GM23338 (cell line): Measurements from ENCODE around the gene KATNAL2. TPM values are rescaled to one million over a fixed set of nuclear protein-coding genes. Genes with fewer than 3 reads are reported as not detected.

Source experiments
- ATAC-seq: fragments of 200-7000 bp; cut with Tn5 transposase; 3 replicates; pipeline ENCODE4 v1.9.1; 2020
- DNase-seq: peaks from one replicate; pipeline ENCODE4 v3.0.0-alpha.2; 2015; ENCODE audit warnings: low spot score
- H2AFZ ChIP-seq: fragments of 200-600 bp; sonication (generic); 2 replicates; pipeline ENCODE4 v1.8.0; 2016; ENCODE audit warnings: antibody characterized with exemption, mild to moderate bottlenecking, moderate library complexity
- H3F3A ChIP-seq: fragments of 200-600 bp; sonication (generic); replicated peaks from 2 replicates; pipeline ENCODE4 v1.8.0; 2017; ENCODE audit warnings: antibody characterized with exemption, mixed run types, low read depth
- H3K27ac ChIP-seq: fragments of 200-600 bp; sonication (generic); 2 replicates; pipeline ENCODE4 v1.6.1; 2016; ENCODE audit warnings: low read depth
- H3K27me3 ChIP-seq: fragments of 200-600 bp; sonication (generic); 2 replicates; pipeline ENCODE4 v1.8.0; 2016; ENCODE audit warnings: mild to moderate bottlenecking, mixed run types, moderate library complexity; ENCODE audit not compliant: insufficient read depth
- H3K36me3 ChIP-seq: fragments of 200-600 bp; sonication (generic); 2 replicates; pipeline ENCODE4 v1.8.0; 2016; ENCODE audit warnings: mild to moderate bottlenecking; ENCODE audit not compliant: insufficient read depth
- H3K4me1 ChIP-seq: fragments of 200-600 bp; sonication (generic); 2 replicates; pipeline ENCODE4 v1.8.0; 2016; ENCODE audit warnings: mild to moderate bottlenecking, moderate library complexity; ENCODE audit not compliant: insufficient read depth
- H3K4me2 ChIP-seq: fragments of 200-600 bp; sonication (generic); 2 replicates; pipeline ENCODE4 v1.7.1; 2017; ENCODE audit warnings: mixed run types
- H3K4me3 ChIP-seq: fragments of 200-600 bp; sonication (generic); 2 replicates; pipeline ENCODE4 v1.6.1; 2016; ENCODE audit warnings: mixed run types
- H3K79me2 ChIP-seq: fragments of 200-600 bp; sonication (generic); replicated peaks from 2 replicates; pipeline ENCODE4 v1.8.0; 2017; ENCODE audit warnings: mild to moderate bottlenecking; ENCODE audit not compliant: insufficient read depth
- H3K9me2 ChIP-seq: fragments of 200-600 bp; sonication (generic); 2 replicates; pipeline ENCODE4 v1.8.0; 2017; ENCODE audit not compliant: insufficient read depth
- H4K20me1 ChIP-seq: fragments of 200-600 bp; sonication (generic); replicated peaks from 2 replicates; pipeline ENCODE4 v1.8.0; 2017; ENCODE audit warnings: mild to moderate bottlenecking; ENCODE audit not compliant: insufficient read depth
- H3K27ac Mint-ChIP-seq: 2 replicates; pipeline ENCODE4 v1.8.0; 2020; ENCODE audit warnings: inconsistent platforms, mild to moderate bottlenecking, moderate library complexity, mixed read lengths
- H3K27me3 Mint-ChIP-seq: 3 replicates; pipeline ENCODE4 v1.8.0; 2022; ENCODE audit warnings: low read depth, mild to moderate bottlenecking, moderate library complexity, mixed read lengths, inconsistent platforms; ENCODE audit not compliant: insufficient read depth, poor library complexity
- H3K36me3 Mint-ChIP-seq: 3 replicates; pipeline ENCODE4 v1.8.0; 2021; ENCODE audit warnings: low read depth, mild to moderate bottlenecking, inconsistent platforms, moderate library complexity, mixed read lengths
- H3K4me1 Mint-ChIP-seq: 3 replicates; pipeline ENCODE4 v1.8.0; 2020; ENCODE audit warnings: mild to moderate bottlenecking, inconsistent platforms, mixed read lengths
- H3K4me3 Mint-ChIP-seq: 3 replicates; pipeline ENCODE4 v1.8.0; 2021; ENCODE audit warnings: moderate library complexity, mild to moderate bottlenecking, inconsistent platforms, mixed read lengths
- H3K9me3 Mint-ChIP-seq: 3 replicates; pipeline ENCODE4 v1.8.0; 2020; ENCODE audit warnings: moderate library complexity, mild to moderate bottlenecking, inconsistent platforms, mixed read lengths
- CREB1 ChIP-seq: fragments of 250-450 bp; sonication (Bioruptor Pico); IDR thresholded peaks from 2 replicates; pipeline ENCODE4 v1.5.0; 2020; ENCODE audit warnings: low read depth, mild to moderate bottlenecking, moderate library complexity
- CTCF ChIP-seq, 2 experiments: fragments of 200-600 bp in 1 of 2; sonication (generic) in 1 of 2; conservative IDR thresholded peaks; 2 replicates each; pipeline versions ENCODE4 v1.5.1 to v1.6.1; 2016 to 2017; ENCODE audit warnings: antibody characterized with exemption in 2 of 2, low read depth in 2 of 2, mild to moderate bottlenecking in 2 of 2, moderate library complexity in 1 of 2
- EZH2 ChIP-seq: fragments of 200-600 bp; sonication (generic); IDR thresholded peaks from one replicate; pipeline ENCODE4 v1.8.0; 2017; ENCODE audit warnings: antibody characterized with exemption, mild to moderate bottlenecking, low read depth; ENCODE audit not compliant: unreplicated experiment
- EZH2phosphoT487 ChIP-seq: fragments of 200-600 bp; sonication (generic); IDR thresholded peaks from one replicate; pipeline ENCODE4 v1.8.1; 2018; ENCODE audit warnings: antibody characterized with exemption; ENCODE audit not compliant: unreplicated experiment
- JUNB ChIP-seq: IDR thresholded peaks from one replicate; pipeline ENCODE4 v1.6.1; 2016; ENCODE audit warnings: antibody characterized with exemption; ENCODE audit not compliant: unreplicated experiment
- NANOG ChIP-seq: IDR thresholded peaks from 2 replicates; pipeline ENCODE4 v1.6.1; 2016; ENCODE audit warnings: antibody characterized with exemption, borderline replicate concordance
- POLR2AphosphoS5 ChIP-seq: IDR thresholded peaks from 2 replicates; pipeline ENCODE4 v1.6.1; 2016; ENCODE audit warnings: antibody characterized with exemption, low read depth
- STAT1 ChIP-seq: IDR thresholded peaks from one replicate; pipeline ENCODE4 v1.6.1; 2016; ENCODE audit warnings: antibody characterized with exemption; ENCODE audit not compliant: unreplicated experiment
- ZNF114 ChIP-seq: fragments of 250-450 bp; sonication (Bioruptor Pico); IDR thresholded peaks from 2 replicates; pipeline ENCODE4 v1.5.0; 2020; ENCODE audit warnings: mild to moderate bottlenecking, moderate library complexity
- ZNF331 ChIP-seq: fragments of 250-450 bp; sonication (Bioruptor Pico); IDR thresholded peaks from 2 replicates; pipeline ENCODE4 v1.5.0; 2020; ENCODE audit warnings: low read depth, mild to moderate bottlenecking, moderate library complexity
- polyA plus RNA-seq: library from polyadenylated mRNA; unstranded; fragments of >200 nt; fragmentation: Nextera tagmentation; extraction: Ambion mirVana; gene quantifications from 2 replicates; pipeline ENCODE4 v1.2.1, GENCODE V29; 2016
- total RNA-seq: library from RNA; depleted of rRNA; stranded (reverse); fragments of >200 nt; shearing (Covaris generic); gene quantifications from 2 replicates; pipeline ENCODE4 v1.2.3, GENCODE V29; 2014
- TF ChIP-seq, protein P1 (sequence below): fragments of 250-450 bp; sonication (Bioruptor Pico); IDR thresholded peaks from 2 replicates; pipeline ENCODE4 v1.5.0; 2020; ENCODE audit warnings: mild to moderate bottlenecking, moderate library complexity
- TF ChIP-seq, protein P2 (sequence below): IDR thresholded peaks from one replicate; pipeline ENCODE4 v1.6.1; 2018; ENCODE audit warnings: antibody characterized with exemption; ENCODE audit not compliant: unreplicated experiment
- TF ChIP-seq, protein P3 (sequence below): IDR thresholded peaks from 2 replicates; pipeline ENCODE4 v1.6.1; 2016; ENCODE audit warnings: antibody characterized with exemption

KATNAL2 gene
- total and polyA plus RNA-seq, 2 experiments from 2014 or later, result 11.8 TPM

GRCh38 chr18:46909497-46909896 lies 7.9 kb upstream of the KATNAL2 start:
- no peaks in the 10 kb centered on the region for H3F3A ChIP-seq
- Mint-ChIP-seq H3K9me3 (peaks cover 9% of the 10 kb centered on the region; the same call in 2 of the 3 replicates), H3K4me3 (no peak overlapping the region), H3K27ac (no peak overlapping the region), H3K27me3 (no peaks in the 10 kb centered on the region), H3K36me3 (peaks cover 37% of the 10 kb centered on the region), H3K4me1 (peaks cover 36% of the 10 kb centered on the region)
- H2AFZ ChIP-seq, result no peak overlapping the region
- H3K9me2 ChIP-seq, result no peaks in the 10 kb centered on the region
- peaks cover 100% of the 10 kb centered on the region for H3K79me2 ChIP-seq
- H4K20me1 ChIP-seq, result peaks cover 38% of the 10 kb centered on the region
- H3K36me3 ChIP-seq, result no peaks in the 10 kb centered on the region
- TF ChIP-seq STAT1 (no peak), POLR2AphosphoS5 (no peak), ZNF114 (CRISPR knock-in tag) (no peak), CREB1 (CRISPR knock-in tag) (no peak), NANOG (no peak), ZNF331 (no peak), JUNB (no peak), EZH2 (no peak), CTCF (conservative IDR thresholded peaks at IDR 0.05; ENCODE audit: low read depth in 2 of 2) (no peak), EZH2phosphoT487 (no peak)
- TF ChIP-seq, protein P1, sequence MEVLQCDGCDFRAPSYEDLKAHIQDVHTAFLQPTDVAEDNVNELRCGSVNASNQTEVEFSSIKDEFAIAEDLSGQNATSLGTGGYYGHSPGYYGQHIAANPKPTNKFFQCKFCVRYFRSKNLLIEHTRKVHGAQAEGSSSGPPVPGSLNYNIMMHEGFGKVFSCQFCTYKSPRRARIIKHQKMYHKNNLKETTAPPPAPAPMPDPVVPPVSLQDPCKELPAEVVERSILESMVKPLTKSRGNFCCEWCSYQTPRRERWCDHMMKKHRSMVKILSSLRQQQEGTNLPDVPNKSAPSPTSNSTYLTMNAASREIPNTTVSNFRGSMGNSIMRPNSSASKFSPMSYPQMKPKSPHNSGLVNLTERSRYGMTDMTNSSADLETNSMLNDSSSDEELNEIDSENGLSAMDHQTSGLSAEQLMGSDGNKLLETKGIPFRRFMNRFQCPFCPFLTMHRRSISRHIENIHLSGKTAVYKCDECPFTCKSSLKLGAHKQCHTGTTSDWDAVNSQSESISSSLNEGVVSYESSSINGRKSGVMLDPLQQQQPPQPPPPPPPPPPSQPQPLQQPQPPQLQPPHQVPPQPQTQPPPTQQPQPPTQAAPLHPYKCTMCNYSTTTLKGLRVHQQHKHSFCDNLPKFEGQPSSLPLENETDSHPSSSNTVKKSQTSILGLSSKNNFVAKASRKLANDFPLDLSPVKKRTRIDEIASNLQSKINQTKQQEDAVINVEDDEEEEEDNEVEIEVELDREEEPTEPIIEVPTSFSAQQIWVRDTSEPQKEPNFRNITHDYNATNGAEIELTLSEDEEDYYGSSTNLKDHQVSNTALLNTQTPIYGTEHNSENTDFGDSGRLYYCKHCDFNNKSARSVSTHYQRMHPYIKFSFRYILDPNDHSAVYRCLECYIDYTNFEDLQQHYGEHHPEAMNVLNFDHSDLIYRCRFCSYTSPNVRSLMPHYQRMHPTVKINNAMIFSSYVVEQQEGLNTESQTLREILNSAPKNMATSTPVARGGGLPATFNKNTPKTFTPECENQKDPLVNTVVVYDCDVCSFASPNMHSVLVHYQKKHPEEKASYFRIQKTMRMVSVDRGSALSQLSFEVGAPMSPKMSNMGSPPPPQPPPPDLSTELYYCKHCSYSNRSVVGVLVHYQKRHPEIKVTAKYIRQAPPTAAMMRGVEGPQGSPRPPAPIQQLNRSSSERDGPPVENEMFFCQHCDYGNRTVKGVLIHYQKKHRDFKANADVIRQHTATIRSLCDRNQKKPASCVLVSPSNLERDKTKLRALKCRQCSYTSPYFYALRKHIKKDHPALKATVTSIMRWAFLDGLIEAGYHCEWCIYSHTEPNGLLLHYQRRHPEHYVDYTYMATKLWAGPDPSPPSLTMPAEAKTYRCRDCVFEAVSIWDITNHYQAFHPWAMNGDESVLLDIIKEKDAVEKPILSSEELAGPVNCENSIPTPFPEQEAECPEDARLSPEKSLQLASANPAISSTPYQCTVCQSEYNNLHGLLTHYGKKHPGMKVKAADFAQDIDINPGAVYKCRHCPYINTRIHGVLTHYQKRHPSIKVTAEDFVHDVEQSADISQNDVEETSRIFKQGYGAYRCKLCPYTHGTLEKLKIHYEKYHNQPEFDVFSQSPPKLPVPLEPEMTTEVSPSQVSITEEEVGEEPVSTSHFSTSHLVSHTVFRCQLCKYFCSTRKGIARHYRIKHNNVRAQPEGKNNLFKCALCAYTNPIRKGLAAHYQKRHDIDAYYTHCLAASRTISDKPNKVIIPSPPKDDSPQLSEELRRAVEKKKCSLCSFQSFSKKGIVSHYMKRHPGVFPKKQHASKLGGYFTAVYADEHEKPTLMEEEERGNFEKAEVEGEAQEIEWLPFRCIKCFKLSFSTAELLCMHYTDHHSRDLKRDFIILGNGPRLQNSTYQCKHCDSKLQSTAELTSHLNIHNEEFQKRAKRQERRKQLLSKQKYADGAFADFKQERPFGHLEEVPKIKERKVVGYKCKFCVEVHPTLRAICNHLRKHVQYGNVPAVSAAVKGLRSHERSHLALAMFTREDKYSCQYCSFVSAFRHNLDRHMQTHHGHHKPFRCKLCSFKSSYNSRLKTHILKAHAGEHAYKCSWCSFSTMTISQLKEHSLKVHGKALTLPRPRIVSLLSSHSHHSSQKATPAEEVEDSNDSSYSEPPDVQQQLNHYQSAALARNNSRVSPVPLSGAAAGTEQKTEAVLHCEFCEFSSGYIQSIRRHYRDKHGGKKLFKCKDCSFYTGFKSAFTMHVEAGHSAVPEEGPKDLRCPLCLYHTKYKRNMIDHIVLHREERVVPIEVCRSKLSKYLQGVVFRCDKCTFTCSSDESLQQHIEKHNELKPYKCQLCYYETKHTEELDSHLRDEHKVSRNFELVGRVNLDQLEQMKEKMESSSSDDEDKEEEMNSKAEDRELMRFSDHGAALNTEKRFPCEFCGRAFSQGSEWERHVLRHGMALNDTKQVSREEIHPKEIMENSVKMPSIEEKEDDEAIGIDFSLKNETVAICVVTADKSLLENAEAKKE (CRISPR knock-in tag), result no peak
- TF ChIP-seq, protein P2, sequence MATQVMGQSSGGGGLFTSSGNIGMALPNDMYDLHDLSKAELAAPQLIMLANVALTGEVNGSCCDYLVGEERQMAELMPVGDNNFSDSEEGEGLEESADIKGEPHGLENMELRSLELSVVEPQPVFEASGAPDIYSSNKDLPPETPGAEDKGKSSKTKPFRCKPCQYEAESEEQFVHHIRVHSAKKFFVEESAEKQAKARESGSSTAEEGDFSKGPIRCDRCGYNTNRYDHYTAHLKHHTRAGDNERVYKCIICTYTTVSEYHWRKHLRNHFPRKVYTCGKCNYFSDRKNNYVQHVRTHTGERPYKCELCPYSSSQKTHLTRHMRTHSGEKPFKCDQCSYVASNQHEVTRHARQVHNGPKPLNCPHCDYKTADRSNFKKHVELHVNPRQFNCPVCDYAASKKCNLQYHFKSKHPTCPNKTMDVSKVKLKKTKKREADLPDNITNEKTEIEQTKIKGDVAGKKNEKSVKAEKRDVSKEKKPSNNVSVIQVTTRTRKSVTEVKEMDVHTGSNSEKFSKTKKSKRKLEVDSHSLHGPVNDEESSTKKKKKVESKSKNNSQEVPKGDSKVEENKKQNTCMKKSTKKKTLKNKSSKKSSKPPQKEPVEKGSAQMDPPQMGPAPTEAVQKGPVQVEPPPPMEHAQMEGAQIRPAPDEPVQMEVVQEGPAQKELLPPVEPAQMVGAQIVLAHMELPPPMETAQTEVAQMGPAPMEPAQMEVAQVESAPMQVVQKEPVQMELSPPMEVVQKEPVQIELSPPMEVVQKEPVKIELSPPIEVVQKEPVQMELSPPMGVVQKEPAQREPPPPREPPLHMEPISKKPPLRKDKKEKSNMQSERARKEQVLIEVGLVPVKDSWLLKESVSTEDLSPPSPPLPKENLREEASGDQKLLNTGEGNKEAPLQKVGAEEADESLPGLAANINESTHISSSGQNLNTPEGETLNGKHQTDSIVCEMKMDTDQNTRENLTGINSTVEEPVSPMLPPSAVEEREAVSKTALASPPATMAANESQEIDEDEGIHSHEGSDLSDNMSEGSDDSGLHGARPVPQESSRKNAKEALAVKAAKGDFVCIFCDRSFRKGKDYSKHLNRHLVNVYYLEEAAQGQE, result no peak
- TF ChIP-seq, protein P3, sequence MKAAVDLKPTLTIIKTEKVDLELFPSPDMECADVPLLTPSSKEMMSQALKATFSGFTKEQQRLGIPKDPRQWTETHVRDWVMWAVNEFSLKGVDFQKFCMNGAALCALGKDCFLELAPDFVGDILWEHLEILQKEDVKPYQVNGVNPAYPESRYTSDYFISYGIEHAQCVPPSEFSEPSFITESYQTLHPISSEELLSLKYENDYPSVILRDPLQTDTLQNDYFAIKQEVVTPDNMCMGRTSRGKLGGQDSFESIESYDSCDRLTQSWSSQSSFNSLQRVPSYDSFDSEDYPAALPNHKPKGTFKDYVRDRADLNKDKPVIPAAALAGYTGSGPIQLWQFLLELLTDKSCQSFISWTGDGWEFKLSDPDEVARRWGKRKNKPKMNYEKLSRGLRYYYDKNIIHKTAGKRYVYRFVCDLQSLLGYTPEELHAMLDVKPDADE, result no peak
- H3K4me1 ChIP-seq, result peaks cover 52% of the 10 kb centered on the region
- H3K27me3 ChIP-seq, result no peaks in the 10 kb centered on the region
- DNase-seq (no peak), ATAC-seq (no peak)
- no peak overlapping the region for H3K4me3 ChIP-seq
- no peak overlapping the region for H3K27ac ChIP-seq
- no peak overlapping the region for H3K4me2 ChIP-seq
